ENCODE data around the gene RRP1B. TPM values are rescaled to one million over a fixed set of nuclear protein-coding genes. Genes with fewer than 3 reads are reported as not detected.

RRP1B gene
- total and polyA plus RNA-seq, 2 of the 13 experiments (the other 11 are each of a cell fraction or from before 2014, with no cell fraction given), result 16.3 to 46.2 TPM

DNA sequence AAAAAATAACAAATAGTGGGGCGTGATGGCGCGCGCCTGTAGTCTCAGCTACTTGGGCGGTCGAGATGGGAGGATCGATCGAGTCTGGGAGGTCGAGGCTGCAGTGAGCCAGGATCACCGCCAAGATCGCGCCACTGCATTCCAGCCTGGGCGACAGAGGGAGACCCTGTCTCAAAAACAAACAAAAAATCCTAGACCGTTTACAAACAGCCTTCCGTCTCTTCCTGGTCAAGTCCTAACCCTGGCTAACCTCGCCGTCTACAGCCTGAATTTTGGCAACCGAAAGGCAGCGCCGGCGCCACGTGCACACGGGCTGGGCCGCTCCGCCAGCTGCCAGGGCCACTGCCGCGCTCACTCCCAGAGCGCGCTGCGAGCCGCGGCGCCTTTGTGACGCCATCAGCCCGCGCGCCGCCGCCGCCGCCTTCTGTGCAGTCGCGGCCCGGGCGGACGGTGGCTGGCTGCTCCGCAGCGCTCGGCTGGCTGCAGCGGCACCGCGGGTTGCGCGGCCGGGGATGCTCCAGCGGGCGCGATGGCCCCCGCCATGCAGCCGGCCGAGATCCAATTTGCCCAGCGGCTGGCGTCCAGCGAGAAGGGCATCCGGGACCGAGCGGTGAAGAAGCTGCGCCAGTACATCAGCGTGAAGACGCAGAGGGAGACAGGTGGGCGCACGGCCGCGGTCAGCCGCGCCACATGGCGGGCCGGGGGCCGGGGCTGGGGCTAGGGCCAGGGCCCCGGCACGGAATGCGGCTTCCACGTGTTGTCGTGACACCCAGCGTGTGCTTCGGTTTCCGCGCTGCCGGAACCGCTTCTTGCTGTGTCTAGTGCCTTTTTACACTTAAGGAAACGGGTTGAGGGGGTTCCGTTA lies at the start of gene RRP1B, which contains the start of gene HSF2BP (continued):
- TF ChIP-seq, protein P1, sequence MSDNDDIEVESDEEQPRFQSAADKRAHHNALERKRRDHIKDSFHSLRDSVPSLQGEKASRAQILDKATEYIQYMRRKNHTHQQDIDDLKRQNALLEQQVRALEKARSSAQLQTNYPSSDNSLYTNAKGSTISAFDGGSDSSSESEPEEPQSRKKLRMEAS (IDR thresholded peaks at IDR 0.05), result peak; percentile 100
- peak; percentile 95 for TF ChIP-seq ZNF883 (CRISPR knock-in tag; IDR thresholded peaks at IDR 0.05; ENCODE audit: not compliant biosample characterization)
- TF ChIP-seq ZNF383 (CRISPR knock-in tag; IDR thresholded peaks at IDR 0.05; ENCODE audit: borderline replicate concordance), result no peak
- TF ChIP-seq ZNF317 (CRISPR knock-in tag; IDR thresholded peaks at IDR 0.05), result no peak
- 0 out of 2 replicates have a peak, but pooled peaks have one; percentile 85 for TF ChIP-seq ZNF83 (CRISPR knock-in tag; IDR thresholded peaks at IDR 0.05; ENCODE audit: borderline replicate concordance)
- TF ChIP-seq SNRNP70 (IDR thresholded peaks at IDR 0.05; ENCODE audit: low read depth, low read length), result no peak
- TF ChIP-seq NPAS2 (CRISPR knock-in tag; IDR thresholded peaks at IDR 0.05; ENCODE audit: borderline replicate concordance), result no peak
- TF ChIP-seq, protein P2, sequence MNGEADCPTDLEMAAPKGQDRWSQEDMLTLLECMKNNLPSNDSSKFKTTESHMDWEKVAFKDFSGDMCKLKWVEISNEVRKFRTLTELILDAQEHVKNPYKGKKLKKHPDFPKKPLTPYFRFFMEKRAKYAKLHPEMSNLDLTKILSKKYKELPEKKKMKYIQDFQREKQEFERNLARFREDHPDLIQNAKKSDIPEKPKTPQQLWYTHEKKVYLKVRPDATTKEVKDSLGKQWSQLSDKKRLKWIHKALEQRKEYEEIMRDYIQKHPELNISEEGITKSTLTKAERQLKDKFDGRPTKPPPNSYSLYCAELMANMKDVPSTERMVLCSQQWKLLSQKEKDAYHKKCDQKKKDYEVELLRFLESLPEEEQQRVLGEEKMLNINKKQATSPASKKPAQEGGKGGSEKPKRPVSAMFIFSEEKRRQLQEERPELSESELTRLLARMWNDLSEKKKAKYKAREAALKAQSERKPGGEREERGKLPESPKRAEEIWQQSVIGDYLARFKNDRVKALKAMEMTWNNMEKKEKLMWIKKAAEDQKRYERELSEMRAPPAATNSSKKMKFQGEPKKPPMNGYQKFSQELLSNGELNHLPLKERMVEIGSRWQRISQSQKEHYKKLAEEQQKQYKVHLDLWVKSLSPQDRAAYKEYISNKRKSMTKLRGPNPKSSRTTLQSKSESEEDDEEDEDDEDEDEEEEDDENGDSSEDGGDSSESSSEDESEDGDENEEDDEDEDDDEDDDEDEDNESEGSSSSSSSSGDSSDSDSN (CRISPR knock-in tag; IDR thresholded peaks at IDR 0.05), result peak; percentile 89; the same call in 1 of the 2 replicates
- TF ChIP-seq HOXD1 (CRISPR knock-in tag; IDR thresholded peaks at IDR 0.05), result peak; percentile 94
- no peak for TF ChIP-seq ATF7 (IDR thresholded peaks at IDR 0.05)
- TF ChIP-seq ATF7 (CRISPR knock-in tag; IDR thresholded peaks at IDR 0.05), result no peak
- TF ChIP-seq BRD4 (CRISPR knock-in tag; IDR thresholded peaks at IDR 0.05), result peak; percentile 99
- peak; percentile 71; the same call in 1 of the 2 replicates for TF ChIP-seq ZNF788 (CRISPR knock-in tag; IDR thresholded peaks at IDR 0.05; ENCODE audit: borderline replicate concordance)
- no peak for TF ChIP-seq WIZ (CRISPR knock-in tag; IDR thresholded peaks at IDR 0.05)
- peak; percentile 16; the same call in 1 of the 2 replicates for TF ChIP-seq ZSCAN30 (CRISPR knock-in tag; IDR thresholded peaks at IDR 0.05)
- peak; percentile 78; the same call in 1 of the 2 replicates for TF ChIP-seq KMT2A (CRISPR knock-in tag; IDR thresholded peaks at IDR 0.05)
- TF ChIP-seq, protein P3, sequence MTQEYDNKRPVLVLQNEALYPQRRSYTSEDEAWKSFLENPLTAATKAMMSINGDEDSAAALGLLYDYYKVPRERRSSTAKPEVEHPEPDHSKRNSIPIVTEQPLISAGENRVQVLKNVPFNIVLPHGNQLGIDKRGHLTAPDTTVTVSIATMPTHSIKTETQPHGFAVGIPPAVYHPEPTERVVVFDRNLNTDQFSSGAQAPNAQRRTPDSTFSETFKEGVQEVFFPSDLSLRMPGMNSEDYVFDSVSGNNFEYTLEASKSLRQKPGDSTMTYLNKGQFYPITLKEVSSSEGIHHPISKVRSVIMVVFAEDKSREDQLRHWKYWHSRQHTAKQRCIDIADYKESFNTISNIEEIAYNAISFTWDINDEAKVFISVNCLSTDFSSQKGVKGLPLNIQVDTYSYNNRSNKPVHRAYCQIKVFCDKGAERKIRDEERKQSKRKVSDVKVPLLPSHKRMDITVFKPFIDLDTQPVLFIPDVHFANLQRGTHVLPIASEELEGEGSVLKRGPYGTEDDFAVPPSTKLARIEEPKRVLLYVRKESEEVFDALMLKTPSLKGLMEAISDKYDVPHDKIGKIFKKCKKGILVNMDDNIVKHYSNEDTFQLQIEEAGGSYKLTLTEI (CRISPR knock-in tag; conservative IDR thresholded peaks at IDR 0.05), result no peak
- TF ChIP-seq ZNF354B (CRISPR knock-in tag; IDR thresholded peaks at IDR 0.05), result no peak
- TF ChIP-seq IKZF4 (CRISPR knock-in tag; IDR thresholded peaks at IDR 0.05; ENCODE audit: borderline replicate concordance, low read depth, not compliant biosample characterization), result peak; percentile 68
- TF ChIP-seq PHF8 (CRISPR knock-in tag; IDR thresholded peaks at IDR 0.05), result peak; percentile 77
- TF ChIP-seq, protein P4, sequence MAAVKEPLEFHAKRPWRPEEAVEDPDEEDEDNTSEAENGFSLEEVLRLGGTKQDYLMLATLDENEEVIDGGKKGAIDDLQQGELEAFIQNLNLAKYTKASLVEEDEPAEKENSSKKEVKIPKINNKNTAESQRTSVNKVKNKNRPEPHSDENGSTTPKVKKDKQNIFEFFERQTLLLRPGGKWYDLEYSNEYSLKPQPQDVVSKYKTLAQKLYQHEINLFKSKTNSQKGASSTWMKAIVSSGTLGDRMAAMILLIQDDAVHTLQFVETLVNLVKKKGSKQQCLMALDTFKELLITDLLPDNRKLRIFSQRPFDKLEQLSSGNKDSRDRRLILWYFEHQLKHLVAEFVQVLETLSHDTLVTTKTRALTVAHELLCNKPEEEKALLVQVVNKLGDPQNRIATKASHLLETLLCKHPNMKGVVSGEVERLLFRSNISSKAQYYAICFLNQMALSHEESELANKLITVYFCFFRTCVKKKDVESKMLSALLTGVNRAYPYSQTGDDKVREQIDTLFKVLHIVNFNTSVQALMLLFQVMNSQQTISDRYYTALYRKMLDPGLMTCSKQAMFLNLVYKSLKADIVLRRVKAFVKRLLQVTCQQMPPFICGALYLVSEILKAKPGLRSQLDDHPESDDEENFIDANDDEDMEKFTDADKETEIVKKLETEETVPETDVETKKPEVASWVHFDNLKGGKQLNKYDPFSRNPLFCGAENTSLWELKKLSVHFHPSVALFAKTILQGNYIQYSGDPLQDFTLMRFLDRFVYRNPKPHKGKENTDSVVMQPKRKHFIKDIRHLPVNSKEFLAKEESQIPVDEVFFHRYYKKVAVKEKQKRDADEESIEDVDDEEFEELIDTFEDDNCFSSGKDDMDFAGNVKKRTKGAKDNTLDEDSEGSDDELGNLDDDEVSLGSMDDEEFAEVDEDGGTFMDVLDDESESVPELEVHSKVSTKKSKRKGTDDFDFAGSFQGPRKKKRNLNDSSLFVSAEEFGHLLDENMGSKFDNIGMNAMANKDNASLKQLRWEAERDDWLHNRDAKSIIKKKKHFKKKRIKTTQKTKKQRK (IDR thresholded peaks at IDR 0.05; ENCODE audit: low read length), result no peak
- TF ChIP-seq SMAD3 (CRISPR knock-in tag; IDR thresholded peaks at IDR 0.05), result no peak
- TF ChIP-seq RARA (CRISPR knock-in tag; IDR thresholded peaks at IDR 0.05), result peak; percentile 62
